ENCODE data around the gene MAPK8IP3. TPM values are rescaled to one million over a fixed set of nuclear protein-coding genes. Genes with fewer than 3 reads are reported as not detected.

The MAPK8IP3 gene
- total RNA-seq, 6 experiments from 2014 or later, result 34.3 to 39.9 (median 37.1) TPM

DNA sequence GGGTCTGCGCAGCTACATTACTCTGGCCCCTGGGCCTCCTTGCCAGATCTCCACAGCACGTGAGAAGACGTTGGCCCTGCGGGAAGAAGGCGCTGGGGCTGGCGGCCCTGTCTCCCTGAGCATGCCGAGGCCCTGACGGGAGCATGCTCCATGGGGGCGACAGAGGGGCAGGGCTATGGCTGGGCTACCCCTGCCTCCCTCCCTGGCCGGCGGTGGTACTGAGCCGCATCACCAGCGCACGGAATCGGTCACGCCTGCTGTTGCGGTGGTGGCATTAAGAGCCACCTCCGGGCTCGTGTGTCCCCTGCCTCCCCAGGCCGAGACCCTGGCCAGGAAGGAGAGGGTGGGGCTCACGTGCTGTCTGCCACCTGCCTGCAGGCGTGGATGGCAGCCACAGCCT is 28.1 kb downstream of the MAPK8IP3 start:
- peaks cover 2% of the 10 kb centered on the region; the same call in 1 of the 2 replicates for H3K27me3 Mint-ChIP-seq (ENCODE audit: insufficient read depth)
- H3K36me3 Mint-ChIP-seq (ENCODE audit: low read depth), result peaks cover 5% of the 10 kb centered on the region; the same call in 1 of the 2 replicates
- TF ChIP-seq, protein P1, sequence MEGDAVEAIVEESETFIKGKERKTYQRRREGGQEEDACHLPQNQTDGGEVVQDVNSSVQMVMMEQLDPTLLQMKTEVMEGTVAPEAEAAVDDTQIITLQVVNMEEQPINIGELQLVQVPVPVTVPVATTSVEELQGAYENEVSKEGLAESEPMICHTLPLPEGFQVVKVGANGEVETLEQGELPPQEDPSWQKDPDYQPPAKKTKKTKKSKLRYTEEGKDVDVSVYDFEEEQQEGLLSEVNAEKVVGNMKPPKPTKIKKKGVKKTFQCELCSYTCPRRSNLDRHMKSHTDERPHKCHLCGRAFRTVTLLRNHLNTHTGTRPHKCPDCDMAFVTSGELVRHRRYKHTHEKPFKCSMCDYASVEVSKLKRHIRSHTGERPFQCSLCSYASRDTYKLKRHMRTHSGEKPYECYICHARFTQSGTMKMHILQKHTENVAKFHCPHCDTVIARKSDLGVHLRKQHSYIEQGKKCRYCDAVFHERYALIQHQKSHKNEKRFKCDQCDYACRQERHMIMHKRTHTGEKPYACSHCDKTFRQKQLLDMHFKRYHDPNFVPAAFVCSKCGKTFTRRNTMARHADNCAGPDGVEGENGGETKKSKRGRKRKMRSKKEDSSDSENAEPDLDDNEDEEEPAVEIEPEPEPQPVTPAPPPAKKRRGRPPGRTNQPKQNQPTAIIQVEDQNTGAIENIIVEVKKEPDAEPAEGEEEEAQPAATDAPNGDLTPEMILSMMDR (IDR thresholded peaks at IDR 0.05), result no peak
- H3K27ac Mint-ChIP-seq, result no peak overlapping the region
- H3K4me3 Mint-ChIP-seq, result no peak overlapping the region
- no peaks in the 10 kb centered on the region for H3K9me3 Mint-ChIP-seq
- H3K4me1 Mint-ChIP-seq (ENCODE audit: low read depth), result no peaks in the 10 kb centered on the region
- DNase-seq, result no peak

DNA sequence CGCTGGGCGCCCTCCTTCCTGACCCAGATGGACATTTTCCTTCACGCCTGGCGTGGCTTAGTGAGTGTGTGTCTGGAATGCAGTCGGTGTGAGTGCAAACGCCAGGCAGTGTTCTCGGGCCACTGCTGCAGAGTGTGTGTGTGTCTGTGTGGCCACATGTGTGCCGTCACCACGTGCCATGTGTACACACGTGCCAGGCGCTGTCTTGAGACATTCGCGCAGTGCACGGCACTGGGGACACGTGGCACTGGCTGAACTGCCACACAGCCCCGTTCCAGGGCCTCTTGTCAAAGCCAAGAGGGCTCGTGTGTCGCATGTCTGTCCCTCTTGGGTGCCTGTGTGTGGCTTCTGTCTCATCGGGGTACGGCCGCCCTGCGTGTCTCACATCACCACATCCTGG is 28.8 kb downstream of the MAPK8IP3 start:
- TF ChIP-seq, protein P1 (IDR thresholded peaks at IDR 0.05), result no peak
- Mint-ChIP-seq H3K9me3 (no peaks in the 10 kb centered on the region), H3K36me3 (ENCODE audit: low read depth) (peaks cover 5% of the 10 kb centered on the region; the same call in 1 of the 2 replicates), H3K27ac (no peak overlapping the region; the same call in 1 of the 2 replicates), H3K4me3 (no peak overlapping the region), H3K4me1 (ENCODE audit: low read depth) (no peaks in the 10 kb centered on the region), H3K27me3 (ENCODE audit: insufficient read depth) (peaks cover 2% of the 10 kb centered on the region; the same call in 1 of the 2 replicates)
- DNase-seq, result no peak

DNA sequence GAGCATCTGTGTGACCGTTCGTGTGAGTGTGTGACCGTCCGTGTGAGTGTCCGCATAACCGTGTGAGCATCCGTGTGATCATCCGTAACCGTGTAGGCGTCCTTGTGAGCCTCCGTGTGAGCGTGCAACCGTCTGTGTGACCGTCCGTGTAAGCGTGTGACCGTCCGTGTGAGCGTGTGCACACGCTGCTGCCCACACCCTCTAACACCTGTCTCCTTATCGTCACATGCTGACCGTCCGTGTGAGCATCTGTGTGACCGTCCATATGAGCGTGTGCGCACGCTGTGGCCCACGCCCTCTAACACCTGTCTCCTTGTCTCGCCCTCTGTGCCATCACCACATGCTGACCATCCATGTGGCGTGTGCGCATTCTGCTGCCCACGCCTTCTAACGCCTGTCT is 34.2 kb downstream of the MAPK8IP3 start:
- no peaks in the 10 kb centered on the region for H3K9me3 Mint-ChIP-seq
- H3K4me3 Mint-ChIP-seq, result no peak overlapping the region
- DNase-seq, result no peak

DNA sequence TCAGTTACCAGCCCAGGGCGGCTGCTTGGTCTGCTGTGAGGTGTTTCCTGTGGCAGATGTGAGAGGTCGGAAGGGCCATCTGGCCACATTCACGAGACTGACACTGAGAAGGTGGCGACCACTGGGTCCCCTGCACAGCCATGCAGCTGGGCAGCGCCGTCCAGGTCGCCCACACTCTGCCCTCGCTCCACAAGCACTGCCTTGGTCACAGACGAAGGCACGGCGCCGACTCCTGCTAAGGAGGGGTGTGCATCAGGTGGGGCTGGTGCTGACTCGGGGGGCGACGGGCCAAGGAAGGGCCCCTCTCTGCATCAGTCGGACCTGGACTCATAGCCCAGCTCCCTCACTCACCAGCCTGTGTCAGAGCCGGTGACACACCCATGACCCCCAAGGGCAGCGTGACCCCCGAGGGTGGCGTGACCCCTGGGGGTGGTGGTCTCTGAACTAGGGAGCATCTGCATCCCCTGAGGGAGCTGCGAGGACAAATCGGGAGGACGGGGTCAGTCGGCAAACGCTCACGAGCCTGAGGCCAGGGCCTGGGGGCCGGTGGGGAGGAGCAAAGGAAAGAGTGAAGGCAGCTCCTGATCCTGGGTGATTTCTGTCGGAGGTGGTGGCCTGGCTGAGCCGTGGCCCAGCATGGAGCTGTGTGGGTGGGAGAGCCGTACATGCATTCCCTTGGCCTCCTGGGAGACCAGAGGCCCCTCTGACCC is 34.9 kb downstream of the MAPK8IP3 start:
- H3K4me1 Mint-ChIP-seq (ENCODE audit: low read depth), result peaks cover 14% of the 10 kb centered on the region
- H3K36me3 Mint-ChIP-seq (ENCODE audit: low read depth), result peaks cover 5% of the 10 kb centered on the region
- H3K9me3 Mint-ChIP-seq, result no peaks in the 10 kb centered on the region
- no peak overlapping the region for H3K4me3 Mint-ChIP-seq
- DNase-seq, result no peak
- TF ChIP-seq, protein P1 (IDR thresholded peaks at IDR 0.05), result no peak
- H3K27ac Mint-ChIP-seq, result no peak overlapping the region
- H3K27me3 Mint-ChIP-seq (ENCODE audit: insufficient read depth), result no peaks in the 10 kb centered on the region

More for the DNA sequence above, 34.2 kb downstream of the MAPK8IP3 start:
- Mint-ChIP-seq H3K27me3 (ENCODE audit: insufficient read depth) (no peaks in the 10 kb centered on the region), H3K4me1 (ENCODE audit: low read depth) (peaks cover 7% of the 10 kb centered on the region), H3K27ac (no peak overlapping the region), H3K36me3 (ENCODE audit: low read depth) (peaks cover 5% of the 10 kb centered on the region)
- TF ChIP-seq, protein P1 (IDR thresholded peaks at IDR 0.05), result no peak

GRCh38 chr16:1741553-1742165 is 35.7 kb downstream of the MAPK8IP3 start:
- Mint-ChIP-seq H3K9me3 (no peaks in the 10 kb centered on the region), H3K27ac (no peak overlapping the region), H3K27me3 (ENCODE audit: insufficient read depth) (no peaks in the 10 kb centered on the region), H3K36me3 (ENCODE audit: low read depth) (peaks cover 5% of the 10 kb centered on the region), H3K4me3 (no peak overlapping the region), H3K4me1 (ENCODE audit: low read depth) (peaks cover 21% of the 10 kb centered on the region)
- TF ChIP-seq, protein P1 (IDR thresholded peaks at IDR 0.05), result no peak
- no peak for DNase-seq

All from HFFc6 (cell line).